Inferior parietal cortex (tissue), 1 donor: Measurements from ENCODE around the gene CEP44.
A peak's percentile ranks its signal among the peaks of the same experiment; 100 is the strongest.
"Not testable (repeated sequence)": the region's sequence is repeated elsewhere in the genome, so short reads cannot be mapped to it uniquely, and the experiment has no call there.

ENCODE experiments used
- DNase-seq: peaks from one replicate; pipeline ENCODE4 v3.0.0-alpha.2; 2016; ENCODE audit errors: extremely low spot score

CEP44 gene

DNA sequence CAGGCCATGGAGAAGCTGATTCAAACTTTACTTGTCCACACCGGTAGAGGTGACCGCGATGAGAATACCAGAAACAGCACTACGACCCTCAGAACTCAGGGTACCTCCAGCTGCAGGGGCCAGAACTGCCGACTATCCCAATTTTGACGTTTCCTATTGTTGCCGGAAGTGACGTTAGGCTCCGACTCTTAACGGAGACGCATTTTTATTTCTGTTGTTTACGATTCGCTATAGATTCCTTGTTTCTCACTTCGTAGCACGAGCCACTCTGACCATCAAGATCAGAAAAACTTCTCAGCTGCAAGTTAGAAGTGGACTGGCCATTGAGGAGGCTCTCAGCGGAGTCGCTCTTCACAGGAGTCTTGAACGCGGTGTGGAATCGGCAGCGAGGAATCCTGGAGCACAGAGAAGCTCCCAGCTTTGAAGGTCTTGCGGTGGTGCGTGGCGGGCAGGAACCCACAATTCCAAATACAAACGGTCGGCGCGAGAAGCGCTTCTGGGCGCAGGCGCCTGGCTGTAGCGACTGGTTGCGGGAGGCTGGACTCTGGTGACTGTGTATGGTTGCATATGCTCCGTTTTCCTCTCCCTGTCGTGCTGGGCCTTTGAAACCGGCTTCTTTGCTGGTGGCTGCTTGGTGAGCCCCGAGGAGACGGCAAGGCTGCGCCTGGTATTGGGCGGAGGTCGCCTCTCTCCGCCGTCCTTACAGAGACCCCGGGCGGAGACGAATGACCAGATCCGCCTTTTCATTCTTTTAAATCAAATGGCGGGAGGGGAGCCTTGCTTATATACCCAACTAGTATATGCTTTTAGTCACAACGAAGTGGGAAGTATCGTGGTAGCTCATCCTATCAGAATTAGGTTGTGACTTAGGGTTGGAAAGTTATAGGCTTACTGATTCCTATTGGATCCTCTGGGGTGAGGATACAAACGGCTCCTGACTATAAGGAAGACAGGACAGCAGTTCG, at the start of gene CEP44, which contains the start of gene FBXO8:
TSS of gene CEP44 (plus strand) at position 405 of the 965 bp plus-strand sequence. CDS start 15,211 bp downstream, outside the sequence.
TSS of gene FBXO8 (minus strand) at position 161 of the 965 bp plus-strand sequence. CDS start 20,575 bp downstream, outside the sequence.
- DNase-seq, result peak; percentile 92

DNA sequence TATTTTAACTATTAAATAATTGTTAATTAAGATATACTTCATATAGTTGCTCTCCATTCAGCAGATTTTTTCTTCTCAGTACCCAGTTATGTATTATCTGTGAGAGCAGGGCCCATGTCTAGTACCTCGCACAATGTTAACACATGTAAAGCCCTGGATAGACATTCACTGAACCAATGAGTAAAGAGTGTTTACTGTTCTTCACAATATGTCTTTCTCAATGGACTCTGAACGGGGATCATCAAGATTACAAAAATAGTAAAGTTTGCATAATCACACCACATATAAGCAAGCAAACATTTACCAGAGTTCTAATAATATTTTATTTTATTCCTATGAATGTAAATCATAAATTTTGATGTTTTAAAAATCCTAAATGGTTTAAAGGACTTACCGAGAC, 47.4 kb upstream of the CEP44 start:
- DNase-seq, result no peak

GRCh38 chr4:174241162-174241561, 42.5 kb upstream of the CEP44 start:
- no peak for DNase-seq

GRCh38 chr4:174244441-174244840, 39.3 kb upstream of the CEP44 start:
- DNase-seq, result no peak

DNA sequence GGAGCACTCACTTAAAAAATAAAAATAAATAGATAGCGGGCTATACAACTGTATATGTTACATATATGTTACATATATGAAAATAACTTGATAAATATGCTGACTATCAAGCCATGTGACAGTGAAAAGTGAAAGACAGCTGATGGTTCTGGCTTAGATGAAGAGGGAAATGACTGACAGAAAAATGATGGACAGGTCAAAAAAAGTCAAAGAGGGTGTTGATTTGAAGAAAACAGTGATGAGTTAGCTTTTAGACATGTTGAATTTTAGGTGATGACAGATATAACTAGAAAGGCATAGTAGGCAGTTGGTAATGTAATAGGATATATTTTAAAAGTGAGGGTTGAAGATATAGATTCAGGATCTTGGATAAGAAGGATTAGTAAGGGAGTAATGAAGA, 38.0 kb upstream of the CEP44 start:
- DNase-seq, result no peak

DNA sequence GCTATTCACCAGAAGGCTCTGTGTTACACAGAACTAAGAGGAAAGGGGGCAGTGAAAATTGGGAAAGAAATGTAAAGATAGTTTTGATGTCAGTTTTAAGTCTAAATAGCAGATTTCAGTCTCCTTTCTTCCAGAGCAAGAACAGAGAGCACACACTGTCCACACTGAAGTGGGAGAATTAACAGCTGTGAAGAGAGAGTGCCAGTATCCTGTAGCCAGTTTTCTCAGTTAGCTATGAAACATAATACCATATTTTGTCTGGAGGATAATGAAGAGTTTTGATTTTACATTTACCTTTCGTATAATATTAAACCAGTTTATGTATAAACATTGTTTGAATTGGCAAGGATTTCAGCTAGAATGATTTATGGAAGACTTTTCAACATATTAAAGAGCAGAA, 35.3 kb upstream of the CEP44 start:
- no peak for DNase-seq

DNA sequence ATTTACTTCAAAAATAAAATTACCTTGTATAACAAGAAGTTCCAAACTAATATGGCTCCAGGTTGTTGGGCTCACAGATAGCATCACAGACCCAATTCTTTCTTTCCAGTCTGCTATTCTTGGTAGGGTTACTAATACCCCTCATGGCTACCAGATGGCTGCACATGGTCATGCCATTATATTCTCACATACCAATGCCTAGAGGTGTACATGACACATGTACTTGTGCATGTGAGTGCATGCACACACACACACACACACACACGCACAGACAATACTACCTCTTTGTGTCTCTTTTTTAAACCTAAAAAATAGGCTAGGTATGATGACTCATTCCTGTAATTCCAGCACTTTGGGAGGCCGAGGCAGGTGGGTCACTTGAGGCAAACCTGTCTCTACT, 31.3 kb upstream of the CEP44 start:
- DNase-seq, result no peak

DNA sequence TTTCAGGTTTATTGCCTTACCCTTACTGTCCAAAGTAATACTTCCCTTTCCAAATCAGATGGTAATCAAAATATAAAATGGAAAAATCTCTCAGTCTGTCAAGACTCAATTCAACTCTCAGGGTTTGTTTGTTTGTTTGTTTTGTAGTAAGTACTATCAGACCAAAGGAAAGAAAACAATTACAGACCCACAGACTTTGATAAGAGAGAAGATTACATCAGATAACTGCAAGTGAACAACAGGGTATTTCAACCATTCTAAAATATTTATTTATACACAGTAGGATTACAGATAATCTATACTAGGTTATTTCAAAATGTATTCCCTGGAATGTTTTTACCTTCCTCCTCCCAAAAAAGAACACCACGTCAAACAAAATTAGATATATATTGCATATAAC, 29.1 kb upstream of the CEP44 start:
- no peak for DNase-seq

DNA sequence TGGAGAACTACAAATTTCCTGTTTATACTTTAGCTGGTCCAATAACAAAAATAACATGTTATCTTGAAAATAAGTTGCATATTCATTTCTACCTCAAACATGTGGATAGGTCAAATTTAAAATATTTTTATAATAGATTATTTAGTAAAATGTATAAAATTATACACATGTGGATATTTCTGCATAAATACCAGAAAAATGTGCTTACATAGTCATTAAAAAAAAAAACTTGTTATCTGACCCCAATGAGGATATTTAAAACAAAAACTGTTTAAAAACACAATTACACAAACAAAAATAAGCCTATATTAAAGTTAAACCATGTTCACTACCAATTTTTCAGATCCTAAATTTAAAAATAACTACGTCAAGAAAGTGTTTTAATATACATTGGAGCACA, 28.3 kb upstream of the CEP44 start:
- DNase-seq, result no peak

- DNase-seq, result no peak
Observed at GRCh38 chr4:174255786-174256185, 27.9 kb upstream of the CEP44 start.

DNA sequence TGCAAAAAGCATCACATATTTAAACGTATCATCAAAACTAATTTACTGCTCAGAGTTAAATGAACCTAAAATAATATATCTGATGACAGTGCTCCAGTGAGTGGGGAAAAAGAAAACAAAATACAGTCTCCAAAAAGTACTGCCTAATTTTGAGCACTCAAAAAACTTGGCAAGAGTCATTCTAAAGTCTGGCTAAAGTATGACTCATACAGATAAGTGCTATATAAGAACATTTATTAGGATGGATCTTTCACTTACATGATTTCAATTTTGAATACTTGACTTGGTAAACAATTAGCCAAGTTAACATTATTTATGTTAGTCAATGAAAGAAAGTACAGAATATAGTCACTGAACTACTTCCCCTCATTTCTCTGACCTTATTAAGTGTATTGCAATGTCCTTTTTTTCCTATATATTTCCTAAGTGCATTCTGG, 27.4 kb upstream of the CEP44 start:
- no peak for DNase-seq

DNA sequence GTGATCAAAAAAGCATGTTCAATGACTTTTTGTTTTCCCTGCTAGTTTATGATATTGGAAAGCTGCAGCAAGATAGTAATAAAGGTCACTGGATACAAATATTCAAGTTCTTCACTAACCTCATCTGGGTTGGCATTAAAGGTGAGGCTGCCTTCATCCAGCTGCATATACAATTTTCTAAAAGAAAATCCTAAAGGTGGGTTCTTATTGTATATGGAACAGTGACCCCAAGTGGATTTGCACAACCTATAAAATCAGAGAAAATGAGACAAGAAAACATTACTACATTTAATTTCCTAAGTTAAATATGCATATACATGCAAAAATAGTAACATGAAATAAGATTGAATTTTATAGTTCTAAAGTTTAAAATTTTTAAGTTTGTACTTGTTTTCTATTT, 24.1 kb upstream of the CEP44 start:
- DNase-seq, result no peak

DNA sequence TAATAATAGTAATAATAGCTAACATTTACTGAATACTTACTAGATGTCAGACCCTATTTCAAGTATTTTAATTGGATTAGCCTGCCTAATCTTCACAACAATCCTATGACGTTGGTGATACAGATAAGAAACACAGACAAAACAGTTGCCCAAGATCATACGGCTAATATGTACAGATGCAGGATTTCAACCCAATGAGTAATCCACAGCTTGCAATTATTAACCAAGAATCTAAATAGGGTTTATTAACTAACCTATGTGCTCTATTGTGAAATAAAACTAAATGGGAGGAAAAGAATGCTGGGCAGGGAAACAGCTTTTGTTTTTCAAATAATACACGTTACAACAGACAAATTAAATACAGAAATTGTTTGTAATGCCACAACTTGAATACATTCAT, 23.6 kb upstream of the CEP44 start:
- no peak for DNase-seq

GRCh38 chr4:174261432-174261831, 22.3 kb upstream of the CEP44 start:
- DNase-seq, result not testable (repeated sequence)

GRCh38 chr4:174262624-174263444, 20.9 kb upstream of the CEP44 start:
- DNase-seq, result no peak

GRCh38 chr4:174263445-174263736, 20.3 kb upstream of the CEP44 start:
- DNase-seq, result no peak

DNA sequence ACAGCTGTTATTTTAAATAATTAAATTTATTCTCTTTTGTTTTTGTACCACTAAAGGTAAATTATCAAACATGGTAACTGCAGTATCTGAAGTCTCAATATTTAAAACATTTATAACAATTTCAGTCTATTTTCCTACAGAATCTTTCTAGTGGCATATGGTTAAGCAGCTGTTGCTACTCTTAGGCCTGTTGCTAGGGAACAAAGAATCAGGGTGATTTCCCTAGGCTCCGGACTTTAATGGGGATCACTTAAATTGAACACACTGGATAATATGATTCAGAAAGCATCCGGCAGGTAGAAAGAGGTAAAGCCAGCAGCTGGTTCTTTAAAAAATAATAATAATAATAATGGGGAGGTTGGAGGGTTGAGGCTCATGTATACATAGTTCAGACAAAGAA, 17.8 kb upstream of the CEP44 start:
- DNase-seq, result no peak

DNA sequence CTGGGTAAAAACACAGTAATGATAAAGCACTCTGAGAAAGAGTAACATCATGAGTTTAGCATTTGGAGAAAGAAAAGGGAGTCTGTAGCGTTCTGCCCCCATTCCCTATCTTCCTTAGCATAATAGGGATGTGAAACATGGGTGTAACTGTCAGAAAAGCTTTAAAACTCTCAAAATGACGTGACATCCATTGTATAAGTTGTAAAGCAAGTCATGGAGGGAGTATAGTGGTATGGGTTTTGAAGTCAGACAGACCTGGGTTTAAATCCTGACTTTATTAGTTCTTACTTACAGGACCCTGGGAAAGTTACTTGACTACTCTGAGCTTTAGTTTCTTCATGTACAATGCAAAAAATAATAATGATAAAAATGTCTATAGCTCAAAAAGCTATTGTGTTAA, 17.3 kb upstream of the CEP44 start:
- no peak for DNase-seq

GRCh38 chr4:174273930-174274329, 9.8 kb upstream of the CEP44 start:
- no peak for DNase-seq

- DNase-seq, result no peak
Observed at GRCh38 chr4:174274436-174274835, 9.3 kb upstream of the CEP44 start.

DNA sequence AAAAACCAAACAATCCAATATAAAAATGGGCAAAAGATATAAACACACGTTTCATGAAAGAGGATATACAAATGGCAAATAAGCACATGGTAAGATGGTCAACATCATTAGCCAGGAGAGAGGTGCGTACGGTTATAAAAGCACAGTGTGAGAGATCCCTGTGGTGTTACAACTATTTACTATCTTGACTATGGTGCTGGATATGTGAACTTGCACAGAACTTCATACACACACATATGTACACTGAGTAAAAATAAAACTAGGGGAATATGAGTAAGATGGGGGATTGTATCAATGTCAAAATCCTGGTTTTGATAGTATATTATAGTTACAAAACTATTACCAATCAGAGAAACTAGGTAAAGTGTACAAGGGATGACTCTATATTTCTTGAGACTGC, 8.6 kb upstream of the CEP44 start:
- DNase-seq, result no peak

GRCh38 chr4:174277433-174277832, 6.3 kb upstream of the CEP44 start:
- no peak for DNase-seq

- no peak for DNase-seq
Observed at GRCh38 chr4:174278467-174278866, 5.2 kb upstream of the CEP44 start.
